Ascending aorta (tissue), 2 donors: ENCODE measurements around the gene C1orf21. TPM values are rescaled to one million over a fixed set of nuclear protein-coding genes. Genes with fewer than 3 reads are reported as not detected.

Source experiments
- DNase-seq, 2 donors: peaks; one replicate each; pipeline ENCODE4 v3.0.0-alpha.2; 2019; ENCODE audit warnings: low spot score in 2 of 2
- H3K27ac ChIP-seq, 2 donors: fragments of 200-600 bp; sonication (generic); one replicate each; pipeline ENCODE4 v1.5.1; 2016 to 2017; ENCODE audit warnings: mild to moderate bottlenecking in 1 of 2
- H3K27me3 ChIP-seq: fragments of 200-600 bp; sonication (generic); one replicate; pipeline ENCODE4 v1.5.1; 2017
- H3K36me3 ChIP-seq, 2 donors: fragments of 200-600 bp; sonication (generic); one replicate each; pipeline ENCODE4 v1.5.1; 2016
- H3K4me1 ChIP-seq, 2 donors: fragments of 200-600 bp; sonication (generic); one replicate each; pipeline ENCODE4 v1.5.1; 2016 to 2017; ENCODE audit warnings: mild to moderate bottlenecking in 1 of 2
- H3K4me3 ChIP-seq, 2 donors: fragments of 200-600 bp; sonication (generic); one replicate each; pipeline ENCODE4 v1.5.1; 2016 to 2017; ENCODE audit warnings: mild to moderate bottlenecking in 1 of 2
- H3K9me3 ChIP-seq, 2 donors: fragments of 200-600 bp; sonication (generic); one replicate each; pipeline ENCODE4 v1.5.1; 2016
- intact Hi-C: fragments of 100-400 bp; cut with DNase I; formaldehyde crosslinking; loops from one replicate; pipeline ENCODE4 v1.15.1; 2023
- total RNA-seq: library from RNA; depleted of rRNA; stranded (reverse); fragments of >200 nt; gene quantifications from one replicate; pipeline ENCODE4 v1.1.0, GENCODE V29; 2016
- TF ChIP-seq, protein P1 (sequence below), 3 experiments: fragments of 200-600 bp in 2 of 3; fragments of 450-650 bp in 1 of 3; sonication (generic) in 2 of 3; IDR thresholded peaks; one replicate each; pipeline ENCODE4 v1.5.1; 2016 to 2019; ENCODE audit warnings: antibody characterized with exemption in 3 of 3, mild to moderate bottlenecking in 1 of 3, moderate library complexity in 1 of 3

Gene C1orf21
- total RNA-seq, 1 donor from 2014 or later, result 21.8 TPM

DNA sequence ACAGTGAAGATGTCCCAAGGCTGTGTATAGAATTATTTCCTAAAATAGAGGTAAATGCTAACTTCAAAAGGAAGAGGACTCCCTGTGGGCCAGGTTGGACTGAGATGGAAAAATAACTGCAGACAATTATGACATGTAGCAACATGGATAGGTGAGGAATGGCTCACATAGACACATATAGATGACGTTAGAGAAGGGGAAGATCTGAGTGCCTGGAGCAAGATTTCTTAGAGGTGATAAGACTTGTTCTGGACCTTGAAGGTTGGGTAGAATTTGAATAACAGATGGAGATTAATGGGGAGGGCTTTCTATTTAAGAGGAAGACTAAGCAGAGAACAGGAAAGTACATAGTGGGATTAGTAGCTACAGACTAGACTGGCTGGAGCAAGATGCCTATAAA is 76.9 kb downstream of the C1orf21 start:
- no peak overlapping the region for H3K27ac ChIP-seq
- intact Hi-C loops, result no loop called here
- TF ChIP-seq, protein P1, sequence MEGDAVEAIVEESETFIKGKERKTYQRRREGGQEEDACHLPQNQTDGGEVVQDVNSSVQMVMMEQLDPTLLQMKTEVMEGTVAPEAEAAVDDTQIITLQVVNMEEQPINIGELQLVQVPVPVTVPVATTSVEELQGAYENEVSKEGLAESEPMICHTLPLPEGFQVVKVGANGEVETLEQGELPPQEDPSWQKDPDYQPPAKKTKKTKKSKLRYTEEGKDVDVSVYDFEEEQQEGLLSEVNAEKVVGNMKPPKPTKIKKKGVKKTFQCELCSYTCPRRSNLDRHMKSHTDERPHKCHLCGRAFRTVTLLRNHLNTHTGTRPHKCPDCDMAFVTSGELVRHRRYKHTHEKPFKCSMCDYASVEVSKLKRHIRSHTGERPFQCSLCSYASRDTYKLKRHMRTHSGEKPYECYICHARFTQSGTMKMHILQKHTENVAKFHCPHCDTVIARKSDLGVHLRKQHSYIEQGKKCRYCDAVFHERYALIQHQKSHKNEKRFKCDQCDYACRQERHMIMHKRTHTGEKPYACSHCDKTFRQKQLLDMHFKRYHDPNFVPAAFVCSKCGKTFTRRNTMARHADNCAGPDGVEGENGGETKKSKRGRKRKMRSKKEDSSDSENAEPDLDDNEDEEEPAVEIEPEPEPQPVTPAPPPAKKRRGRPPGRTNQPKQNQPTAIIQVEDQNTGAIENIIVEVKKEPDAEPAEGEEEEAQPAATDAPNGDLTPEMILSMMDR (IDR thresholded peaks at IDR 0.05), result no peak

DNA sequence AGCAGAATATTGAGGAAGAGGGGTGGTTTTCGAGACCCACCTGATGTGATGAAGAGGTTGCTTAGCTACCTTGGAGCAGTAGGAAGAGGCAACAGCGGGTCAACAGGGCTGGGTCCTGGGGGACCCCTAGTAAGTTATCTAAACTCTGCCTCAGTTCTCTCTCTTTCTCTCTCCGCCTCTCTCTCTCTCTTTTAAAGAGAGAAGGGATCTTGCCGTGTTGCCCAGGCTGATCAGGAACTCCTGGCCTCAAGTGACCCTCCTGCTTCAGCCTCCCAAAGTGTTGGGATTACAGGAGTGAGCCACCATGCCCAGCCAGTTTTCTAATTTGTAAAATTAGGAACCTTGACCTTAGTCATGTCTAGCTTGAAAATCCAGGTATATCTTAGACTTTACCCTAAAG is 77.9 kb downstream of the C1orf21 start:
- no peak overlapping the region for H3K4me3 ChIP-seq
- intact Hi-C loops, result no loop called here
- no peaks in the 10 kb centered on the region for H3K4me1 ChIP-seq
- TF ChIP-seq, protein P1 (IDR thresholded peaks at IDR 0.05), result no peak
- DNase-seq, result no peak
- no peak overlapping the region for H3K27ac ChIP-seq
- no peaks in the 10 kb centered on the region for H3K27me3 ChIP-seq
- no peaks in the 10 kb centered on the region for H3K36me3 ChIP-seq
- no peaks in the 10 kb centered on the region for H3K9me3 ChIP-seq

More for the DNA sequence above, 76.9 kb downstream of the C1orf21 start:
- no peaks in the 10 kb centered on the region for H3K9me3 ChIP-seq
- DNase-seq, result no peak
- no peak overlapping the region for H3K4me3 ChIP-seq
- no peaks in the 10 kb centered on the region for H3K36me3 ChIP-seq
- H3K27me3 ChIP-seq, result no peaks in the 10 kb centered on the region
- no peaks in the 10 kb centered on the region for H3K4me1 ChIP-seq

DNA sequence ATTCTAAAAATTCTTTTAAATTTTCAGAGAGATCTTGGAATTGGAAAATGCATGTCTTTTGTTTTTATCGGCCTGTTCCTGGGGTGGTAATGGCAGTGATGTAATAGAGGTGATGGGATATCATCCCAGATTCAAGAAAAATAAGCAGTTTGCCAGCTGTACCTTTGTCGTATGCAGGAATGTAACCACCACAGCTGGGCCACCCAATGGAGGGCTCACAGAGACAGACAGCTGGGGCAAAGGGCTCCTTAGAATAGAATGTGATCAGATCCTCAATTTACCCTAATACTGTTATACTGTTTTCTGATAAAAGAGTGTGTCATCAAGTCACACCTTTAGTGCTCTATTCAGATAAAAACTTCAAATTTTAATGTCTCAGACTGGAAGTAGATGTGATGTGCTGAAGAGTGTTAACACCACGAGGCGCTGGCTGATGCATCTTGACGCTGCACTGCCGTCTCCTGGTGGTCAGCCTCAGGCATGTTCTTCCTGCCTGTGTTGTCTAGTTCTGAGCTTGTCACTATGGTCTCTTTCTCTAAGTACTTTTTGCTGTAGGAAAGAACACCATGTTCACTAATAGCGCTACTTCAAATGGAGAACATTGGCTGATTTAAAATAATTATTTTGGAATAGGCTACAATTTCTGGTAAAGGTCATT is 78.8 kb downstream of the C1orf21 start:
- no peak overlapping the region for H3K27ac ChIP-seq
- no peaks in the 10 kb centered on the region for H3K9me3 ChIP-seq
- no peaks in the 10 kb centered on the region for H3K36me3 ChIP-seq
- H3K4me3 ChIP-seq, result no peak overlapping the region
- TF ChIP-seq, protein P1 (IDR thresholded peaks at IDR 0.05), result no peak
- H3K27me3 ChIP-seq, result no peaks in the 10 kb centered on the region
- intact Hi-C loops, result no loop called here
- no peak for DNase-seq
- H3K4me1 ChIP-seq, result no peaks in the 10 kb centered on the region

DNA sequence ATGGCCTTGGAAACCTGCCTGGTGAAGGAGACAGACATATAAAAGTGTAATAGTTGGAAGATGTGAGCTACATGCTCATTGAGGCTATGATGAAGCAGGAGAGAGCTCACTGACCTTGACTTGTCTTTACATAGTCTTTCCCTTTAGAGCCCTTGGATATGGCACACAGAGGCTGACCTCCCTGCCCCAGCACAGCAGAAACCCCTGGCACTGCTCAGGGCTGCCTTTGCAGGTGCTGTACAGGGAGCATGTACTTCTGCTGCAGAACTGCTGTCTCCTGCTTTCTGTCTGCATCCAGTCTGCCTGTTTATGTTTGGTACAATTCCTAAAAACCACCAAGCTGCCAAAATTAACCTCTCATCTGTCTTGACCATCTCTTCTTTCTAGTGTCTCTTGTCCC is 80.5 kb downstream of the C1orf21 start:
- Histone ChIP-seq H3K27me3 (no peaks in the 10 kb centered on the region), H3K4me3 (no peak overlapping the region), H3K27ac (no peak overlapping the region), H3K36me3 (no peaks in the 10 kb centered on the region), H3K4me1 (peaks cover 0 to 8% of the 10 kb centered on the region in 2 donors), H3K9me3 (no peaks in the 10 kb centered on the region)
- TF ChIP-seq, protein P1 (IDR thresholded peaks at IDR 0.05), result no peak
- DNase-seq, result no peak
- intact Hi-C loops, result no loop called here

DNA sequence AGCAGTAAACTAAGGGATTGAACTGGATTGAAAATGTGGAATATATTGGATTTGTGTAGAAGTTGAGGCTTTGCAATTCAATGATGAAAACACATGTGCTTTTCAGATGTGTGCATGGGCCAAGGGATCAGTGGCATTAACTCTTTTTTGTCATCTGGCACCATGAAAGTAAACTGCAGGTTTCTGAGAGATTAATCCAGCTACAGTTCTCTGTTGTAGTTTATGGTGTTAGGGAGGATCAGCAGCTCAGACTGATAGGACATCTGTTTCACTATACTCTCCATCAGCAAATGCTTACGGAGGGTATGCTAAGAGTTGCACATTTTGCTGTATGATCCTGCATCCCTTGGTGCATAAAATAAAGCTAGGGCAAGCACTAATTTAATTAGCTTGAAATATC is 82.6 kb downstream of the C1orf21 start:
- TF ChIP-seq, protein P1 (IDR thresholded peaks at IDR 0.05), result no peak
- Histone ChIP-seq H3K27ac (no peak overlapping the region), H3K4me1 (peaks cover 0 to 10% of the 10 kb centered on the region in 2 donors), H3K9me3 (no peaks in the 10 kb centered on the region), H3K27me3 (no peaks in the 10 kb centered on the region), H3K4me3 (no peak overlapping the region), H3K36me3 (no peaks in the 10 kb centered on the region)
- DNase-seq, result no peak
- intact Hi-C loops, result no loop called here

DNA sequence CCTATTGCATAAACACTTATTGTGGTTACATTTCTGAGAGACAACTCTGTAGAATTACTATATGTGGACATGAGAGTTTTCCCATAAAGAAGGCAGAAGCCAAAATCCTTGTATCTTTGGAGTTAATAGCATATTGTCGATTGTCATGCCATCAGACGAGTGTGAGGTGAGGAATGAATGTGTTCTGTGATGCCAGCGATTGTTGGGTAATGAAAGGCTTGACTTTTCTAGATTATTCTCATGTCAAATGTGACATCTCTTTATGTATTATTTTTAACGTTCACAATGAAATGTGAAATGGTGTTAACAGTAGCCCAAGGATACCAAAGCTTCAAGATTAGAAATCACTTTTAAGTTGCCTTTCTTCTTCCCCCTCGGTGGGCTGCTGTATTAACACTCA is 84.9 kb downstream of the C1orf21 start:
- intact Hi-C loops, result no loop called here
- Histone ChIP-seq H3K36me3 (no peaks in the 10 kb centered on the region), H3K9me3 (no peaks in the 10 kb centered on the region), H3K27ac (peak overlapping the region; percentile 17 to 52), H3K4me1 (peaks cover 0 to 10% of the 10 kb centered on the region in 2 donors), H3K27me3 (no peaks in the 10 kb centered on the region), H3K4me3 (no peak overlapping the region)
- DNase-seq, result no peak
- TF ChIP-seq, protein P1 (IDR thresholded peaks at IDR 0.05), result no peak
